B cell (primary cell): ENCODE results near the gene DPH6. TPM values are rescaled to one million over a fixed set of nuclear protein-coding genes. Genes with fewer than 3 reads are reported as not detected.

Experiments used
- ATAC-seq: fragments of 200-7000 bp; cut with Tn5 transposase; one replicate; pipeline ENCODE4 v1.10.0; 2021; ENCODE audit warnings: low read depth, mild to moderate bottlenecking, moderate number of reproducible peaks, moderate library complexity
- CTCF ChIA-PET: fragments of 350-600 bp; sonication (Branson Sonifier 250); formaldehyde crosslinking; loops from one replicate; lab custom pipeline; 2021; ENCODE audit warnings: antibody characterized with exemption, inconsistent platforms; lab: Charles Lee
- POLR2A ChIA-PET: fragments of 350-600 bp; sonication (Branson Sonifier 250); formaldehyde crosslinking; loops from one replicate; lab custom pipeline; 2021; ENCODE audit warnings: antibody characterized with exemption; lab: Charles Lee
- DNase-seq: peaks from one replicate; pipeline ENCODE4 v3.0.0; 2013
- H2AFZ ChIP-seq: 2 replicates; pipeline ENCODE4 v1.6.1; 2012; ENCODE audit warnings: mild to moderate bottlenecking, low read depth, low read length; ENCODE audit not compliant: insufficient read depth, poor library complexity, severe bottlenecking
- H3K27ac ChIP-seq, 2 donors: 1 replicate in 1 of 2; 2 replicates in 1 of 2; pipeline ENCODE4 v1.5.1; 2012 to 2013; ENCODE audit warnings: low read length in 2 of 2, mild to moderate bottlenecking in 2 of 2, moderate library complexity in 1 of 2
- H3K27me3 ChIP-seq, 4 experiments: fragments of 200-600 bp in 1 of 4; sonication (generic) in 1 of 4; replicated peaks in 1 of 4; 1 replicate in 2 of 4; 2 replicates in 2 of 4; pipeline versions ENCODE4 v1.6.1 to v1.7.0; 2013 to 2016; ENCODE audit warnings: low read length in 3 of 4, mild to moderate bottlenecking in 2 of 4, mixed read lengths in 1 of 4, moderate library complexity in 1 of 4; ENCODE audit not compliant: insufficient read depth in 4 of 4, control insufficient read depth in 3 of 4; ENCODE audit errors: control extremely low read depth in 1 of 4
- H3K36me3 ChIP-seq, 2 experiments: replicated peaks in 1 of 2; 1 replicate in 1 of 2; 2 replicates in 1 of 2; pipeline versions ENCODE4 v1.6.1 to v1.7.1; 2013; ENCODE audit warnings: low read length in 1 of 2; ENCODE audit not compliant: insufficient read depth in 2 of 2, control insufficient read depth in 1 of 2; ENCODE audit errors: control extremely low read depth in 1 of 2, extremely low read depth in 1 of 2
- H3K4me1 ChIP-seq, 2 donors: fragments of 200-600 bp in 1 of 2; sonication (generic) in 1 of 2; 1 replicate in 1 of 2; 2 replicates in 1 of 2; pipeline versions ENCODE4 v1.5.1 to v1.6.1; 2013 to 2017; ENCODE audit warnings: low read length in 2 of 2; ENCODE audit not compliant: control insufficient read depth in 2 of 2, insufficient read depth in 2 of 2
- H3K4me2 ChIP-seq: replicated peaks from 2 replicates; pipeline ENCODE3; 2012; ENCODE audit warnings: mild to moderate bottlenecking, low read depth, low read length; ENCODE audit not compliant: poor library complexity, severe bottlenecking
- H3K4me3 ChIP-seq, 5 experiments: fragments of 200-600 bp in 1 of 5; sonication (generic) in 1 of 5; 1 replicate in 3 of 5; 2 replicates in 2 of 5; pipeline versions ENCODE4 v1.5.1 to v1.7.0; 2011 to 2016; ENCODE audit warnings: low read length in 4 of 5, mild to moderate bottlenecking in 4 of 5, low read depth in 2 of 5, control low read depth in 1 of 5, moderate library complexity in 1 of 5; ENCODE audit not compliant: insufficient read depth in 1 of 5; ENCODE audit errors: control extremely low read depth in 1 of 5, extremely low read depth in 1 of 5
- H3K79me2 ChIP-seq: fragments of 200-600 bp; sonication (generic); one replicate; pipeline ENCODE4 v1.6.0; 2016; ENCODE audit warnings: low read length; ENCODE audit not compliant: control insufficient read depth, insufficient read depth
- H3K9ac ChIP-seq: fragments of 200-600 bp; sonication (generic); 2 replicates; pipeline ENCODE4 v1.6.1; 2017; ENCODE audit warnings: mild to moderate bottlenecking, low read length, moderate library complexity
- H3K9me3 ChIP-seq, 3 donors: one replicate each; pipeline versions ENCODE4 v1.6.1 to v1.7.1; 2013; ENCODE audit warnings: low read length in 2 of 3; ENCODE audit not compliant: control insufficient read depth in 2 of 3, insufficient read depth in 1 of 3; ENCODE audit errors: control extremely low read depth in 1 of 3
- H4K20me1 ChIP-seq: 2 replicates; pipeline ENCODE4 v1.6.0; 2012; ENCODE audit warnings: mild to moderate bottlenecking, low read length; ENCODE audit not compliant: insufficient read depth, control insufficient read depth, poor library complexity, severe bottlenecking
- H3K27ac Mint-ChIP-seq: one replicate; pipeline ENCODE4 v1.8.0; 2021; ENCODE audit warnings: mixed read lengths
- H3K27me3 Mint-ChIP-seq: one replicate; pipeline ENCODE4 v1.8.0; 2021; ENCODE audit warnings: mixed read lengths
- H3K4me1 Mint-ChIP-seq: one replicate; pipeline ENCODE4 v1.8.0; 2021; ENCODE audit warnings: mixed read lengths
- H3K4me3 Mint-ChIP-seq: one replicate; pipeline ENCODE4 v1.8.0; 2021; ENCODE audit warnings: mixed read lengths
- H3K9me3 Mint-ChIP-seq: one replicate; pipeline ENCODE4 v1.8.0; 2022; ENCODE audit warnings: mixed read lengths; ENCODE audit not compliant: insufficient read depth
- CTCF ChIP-seq: fragments of 200-600 bp; IDR thresholded peaks from one replicate; pipeline ENCODE4 v1.8.0; 2022; ENCODE audit warnings: antibody characterized with exemption, mild to moderate bottlenecking
- EZH2 ChIP-seq: IDR thresholded peaks from 2 replicates; pipeline ENCODE4 v1.6.1; 2012; ENCODE audit warnings: borderline replicate concordance, low read depth, mild to moderate bottlenecking, moderate library complexity, low read length; ENCODE audit not compliant: insufficient read depth, poor library complexity, severe bottlenecking
- WGBS: methylation state at CpG from one replicate; pipeline ENCODE4 v1.1.5; 2013; ENCODE audit warnings: missing lambda C conversion rate; ENCODE audit not compliant: insufficient coverage; 5-methylcytosine and 5-hydroxymethylcytosine counted together
- intact Hi-C: fragments of 100-400 bp; cut with micrococcal nuclease; formaldehyde crosslinking; loops from one replicate; pipeline ENCODE4 v1.10.0; 2022
- polyA plus RNA-seq: library from polyadenylated mRNA; depleted of rRNA; stranded (reverse); fragments of >200 nt; gene quantifications from 2 replicates; pipeline ENCODE4 v1.2.3, GENCODE V29; 2012
- total RNA-seq, 2 donors: library from RNA; stranded (reverse); fragments of 120-200 nt in 1 of 2; gene quantifications; 1 replicate in 1 of 2; 2 replicates in 1 of 2; pipeline versions ENCODE4 v1.2.3 to v1.2.4, GENCODE V29; 2013 to 2022

The DPH6 gene
- total and polyA plus RNA-seq, 2 donors (not counting 1 experiment from before 2014, with no cell fraction given): 5.4 to 13.3 TPM

- Mint-ChIP-seq H3K4me3 (peak overlapping the region; percentile 98), H3K27ac (peak overlapping the region; percentile 99), H3K4me1 (peaks cover 23% of the 10 kb centered on the region), H3K27me3 (no peaks in the 10 kb centered on the region), H3K9me3 (no peaks in the 10 kb centered on the region)
- H3K27ac ChIP-seq: peak overlapping the region; percentile 89 to 98
- no peak for DNase-seq
- 1% methylated on average over 11 of the region's 15 CpGs for WGBS
- H3K4me2 ChIP-seq: peak overlapping the region; percentile 83
- H3K36me3 ChIP-seq: peaks cover 0 to 1% of the 10 kb centered on the region in 2 experiments
- peak overlapping the region; percentile 73 to 86 (median 77) for H3K4me3 ChIP-seq
- peaks cover 6% of the 10 kb centered on the region for H3K79me2 ChIP-seq
- H3K9ac ChIP-seq: peak overlapping the region; percentile 93
- no peaks in the 10 kb centered on the region for H3K9me3 ChIP-seq
- intact Hi-C loops: no loop called here
- TF ChIP-seq EZH2 (no peak), CTCF (no peak)
- POLR2A ChIA-PET: no interaction called here
- ATAC-seq: peak; percentile 5
- H3K27me3 ChIP-seq: no peaks in the 10 kb centered on the region
- H2AFZ ChIP-seq: peak overlapping the region; percentile 85
- no peaks in the 10 kb centered on the region for H4K20me1 ChIP-seq
- peaks cover 14 to 15% of the 10 kb centered on the region in 2 donors for H3K4me1 ChIP-seq
- CTCF ChIA-PET: interaction anchor here (1.1 kb wide), 1 partner anchor 26 kb away, joined by 3 read pairs; no protein-coding TSS in a partner anchor
Observed at GRCh38 chr15:35545316-35545823, 595 bp downstream of the DPH6 start.

- Histone ChIP-seq H3K27ac (no peak overlapping the region), H4K20me1 (no peaks in the 10 kb centered on the region), H3K36me3 (peaks cover 4 to 6% of the 10 kb centered on the region in 2 experiments), H2AFZ (no peak overlapping the region), H3K4me1 (peaks cover 8 to 9% of the 10 kb centered on the region in 2 donors), H3K79me2 (peaks cover 6% of the 10 kb centered on the region), H3K4me3 (no peak overlapping the region), H3K4me2 (no peak overlapping the region), H3K27me3 (no peaks in the 10 kb centered on the region), H3K9ac (no peak overlapping the region), H3K9me3 (no peaks in the 10 kb centered on the region)
- ChIA-PET POLR2A (no interaction called here), CTCF (no interaction called here)
- H3K27ac Mint-ChIP-seq: no peak overlapping the region
- TF ChIP-seq CTCF (no peak), EZH2 (no peak)
- no peaks in the 10 kb centered on the region for H3K9me3 Mint-ChIP-seq
- no peaks in the 10 kb centered on the region for H3K27me3 Mint-ChIP-seq
- DNase-seq: no peak
- H3K4me1 Mint-ChIP-seq: peaks cover 13% of the 10 kb centered on the region
- intact Hi-C loops: no loop called here
- no peak for ATAC-seq
- 86% methylated on average over 1 of the region's 1 CpG for WGBS
- H3K4me3 Mint-ChIP-seq: no peak overlapping the region
Observed at GRCh38 chr15:35540885-35541284, 5.1 kb downstream of the DPH6 start.
